GM19397 (cell line): Measurements from ENCODE around the gene SNX20.

Experiments
- ATAC-seq: cut with Tn5 transposase; IDR thresholded peaks from one replicate; pipeline ENCODE4 v1.9.1; 2021; ENCODE audit warnings: mild to moderate bottlenecking, moderate library complexity; ENCODE audit not compliant: unreplicated experiment

SNX20 gene

GRCh38 chr16:50637716-50638602 is 43.2 kb downstream of the SNX20 start:
- ATAC-seq, result no peak

GRCh38 chr16:50636753-50637374 is 44.2 kb downstream of the SNX20 start:
- no peak for ATAC-seq

- no peak for ATAC-seq
Observed at GRCh38 chr16:50635505-50636392, 45.4 kb downstream of the SNX20 start.

- no peak for ATAC-seq
Observed at GRCh38 chr16:50634947-50635346, 46.2 kb downstream of the SNX20 start.

- ATAC-seq, result no peak
Observed at GRCh38 chr16:50634090-50634489, 47.0 kb downstream of the SNX20 start.

- no peak for ATAC-seq
Observed at GRCh38 chr16:50632927-50633800, 47.9 kb downstream of the SNX20 start.

GRCh38 chr16:50631985-50632576 is 49.0 kb downstream of the SNX20 start:
- no peak for ATAC-seq

- no peak for ATAC-seq
Observed at GRCh38 chr16:50631249-50631984, 49.7 kb downstream of the SNX20 start.

- no peak for ATAC-seq
Observed at GRCh38 chr16:50630394-50631020, 50.6 kb downstream of the SNX20 start.

GRCh38 chr16:50629334-50629733 is 51.8 kb downstream of the SNX20 start:
- ATAC-seq, result no peak

GRCh38 chr16:50628156-50628802 is 52.8 kb downstream of the SNX20 start:
- no peak for ATAC-seq

GRCh38 chr16:50627419-50627818 is 53.7 kb downstream of the SNX20 start:
- ATAC-seq, result no peak

GRCh38 chr16:50626868-50627267 is 54.2 kb downstream of the SNX20 start:
- ATAC-seq, result no peak

- no peak for ATAC-seq
Observed at GRCh38 chr16:50625374-50625773, 55.7 kb downstream of the SNX20 start.

GRCh38 chr16:50624449-50624970 is 56.6 kb downstream of the SNX20 start:
- no peak for ATAC-seq

- ATAC-seq, result no peak
Observed at GRCh38 chr16:50622643-50623369, 58.3 kb downstream of the SNX20 start.

GRCh38 chr16:50622029-50622428 is 59.1 kb downstream of the SNX20 start:
- ATAC-seq, result no peak
